ENCODE data around the gene SPATA21. TPM values are rescaled to one million over a fixed set of nuclear protein-coding genes. Genes with fewer than 3 reads are reported as not detected.

The SPATA21 gene
- total and polyA plus RNA-seq, 3 donors from 2014 or later: 2.7 to 10.2 (median 6.0) TPM

- Histone ChIP-seq H3K27ac (no peak overlapping the region), H3K27me3 (no peaks in the 10 kb centered on the region), H3K4me3 (no peak overlapping the region), H3K9me3 (no peaks in the 10 kb centered on the region), H3K4me1 (no peaks in the 10 kb centered on the region), H3K36me3 (ENCODE audit: low read depth, missing control alignments) (no peaks in the 10 kb centered on the region)
- TF ChIP-seq POLR2A (IDR thresholded peaks at IDR 0.05) (no peak), CTCF (IDR thresholded peaks at IDR 0.05) (no peak)
- WGBS, 2 donors: 50 to 62% methylated on average over 5 of the region's 5 CpGs
- DNase-seq: no peak
- intact Hi-C loops (cut with DNase I; ENCODE audit: low total_unique reads): no loop called here
Observed at GRCh38 chr1:16397120-16397519, 40.1 kb downstream of the SPATA21 start.

- H3K36me3 ChIP-seq (ENCODE audit: low read depth, missing control alignments): no peaks in the 10 kb centered on the region
- DNase-seq: no peak
- no peaks in the 10 kb centered on the region for H3K27me3 ChIP-seq
- 69 to 70% methylated on average over 7 of the region's 7 CpGs for WGBS, 2 donors
- H3K9me3 ChIP-seq: no peaks in the 10 kb centered on the region
- H3K27ac ChIP-seq: no peak overlapping the region
- peaks cover under 1% of the 10 kb centered on the region for H3K4me1 ChIP-seq
- TF ChIP-seq CTCF (IDR thresholded peaks at IDR 0.05): no peak
- no peak for TF ChIP-seq POLR2A (IDR thresholded peaks at IDR 0.05)
- intact Hi-C loops (cut with DNase I; ENCODE audit: low total_unique reads): no loop called here
- no peak overlapping the region for H3K4me3 ChIP-seq
Observed at GRCh38 chr1:16396591-16396990, 40.6 kb downstream of the SPATA21 start.

GRCh38 chr1:16394977-16395376 is 42.2 kb downstream of the SPATA21 start:
- peaks cover 3% of the 10 kb centered on the region for H3K4me1 ChIP-seq
- TF ChIP-seq POLR2A (IDR thresholded peaks at IDR 0.05): no peak
- TF ChIP-seq CTCF (IDR thresholded peaks at IDR 0.05): no peak
- intact Hi-C loops (cut with DNase I; ENCODE audit: low total_unique reads): no loop called here
- H3K9me3 ChIP-seq: no peaks in the 10 kb centered on the region
- no peak overlapping the region for H3K27ac ChIP-seq
- no peak for DNase-seq
- no peaks in the 10 kb centered on the region for H3K36me3 ChIP-seq (ENCODE audit: low read depth, missing control alignments)
- WGBS, 2 donors: 83 to 94% methylated on average over 10 to 13 of the region's 13 CpGs
- no peaks in the 10 kb centered on the region for H3K27me3 ChIP-seq
- no peak overlapping the region for H3K4me3 ChIP-seq

- Histone ChIP-seq H3K36me3 (ENCODE audit: low read depth, missing control alignments) (no peaks in the 10 kb centered on the region), H3K4me1 (peaks cover 3% of the 10 kb centered on the region), H3K27ac (no peak overlapping the region), H3K9me3 (no peaks in the 10 kb centered on the region), H3K27me3 (no peaks in the 10 kb centered on the region), H3K4me3 (no peak overlapping the region)
- 80 to 88% methylated on average over 10 of the region's 10 CpGs for whole genome bisulfite sequencing, 2 donors
- intact Hi-C loops (cut with DNase I; ENCODE audit: low total_unique reads): no loop called here
- DNase-seq: no peak
- TF ChIP-seq CTCF (IDR thresholded peaks at IDR 0.05) (no peak), POLR2A (IDR thresholded peaks at IDR 0.05) (no peak)
Observed at GRCh38 chr1:16393570-16394521, 43.4 kb downstream of the SPATA21 start.

All from testis (tissue), 3 donors.